Astrocyte (in vitro differentiated cells and primary cell): ENCODE data around the gene ANO6.

Experiments used
- CTCF ChIP-seq: IDR thresholded peaks from 2 replicates; pipeline ENCODE4 v1.5.1; 2011; ENCODE audit warnings: low read depth, mild to moderate bottlenecking, inconsistent platforms, low read length, moderate library complexity; ENCODE audit not compliant: insufficient read depth
- EZH2 ChIP-seq: IDR thresholded peaks from 2 replicates; pipeline ENCODE4 v1.6.1; 2012; ENCODE audit warnings: mild to moderate bottlenecking, low read length, inconsistent platforms; ENCODE audit not compliant: insufficient read depth

DNA sequence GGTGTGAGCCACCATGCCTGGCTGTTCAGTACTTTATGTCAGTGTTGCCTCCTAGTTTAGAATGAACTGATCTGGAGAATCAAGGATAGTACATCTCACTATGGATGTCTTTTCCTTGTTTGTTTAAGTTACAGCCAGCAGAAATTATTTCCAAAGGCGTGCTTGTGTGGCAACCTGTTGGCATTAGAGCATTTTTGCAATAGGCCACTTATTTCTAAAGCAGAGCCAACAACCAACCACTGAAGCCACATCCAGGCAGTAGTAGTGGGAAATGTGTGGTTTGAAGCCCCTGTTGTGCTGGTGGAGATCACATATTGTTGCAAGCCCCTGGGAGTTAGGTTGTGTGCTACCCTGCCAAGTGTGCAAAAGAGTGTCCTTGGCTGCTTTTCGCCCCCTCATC lies 3.7 kb downstream of the ANO6 start:
- TF ChIP-seq EZH2 = no peak
- no peak for TF ChIP-seq CTCF
